ENCODE measurements around the gene CCDC82.

GRCh38 chr11:96413408-96413807, 23.7 kb upstream of the CCDC82 start:
- no peak for TF ChIP-seq CTCF (IDR thresholded peaks at IDR 0.05)
- TF ChIP-seq REST (IDR thresholded peaks at IDR 0.05; ENCODE audit: insufficient read depth in 1 of 2, low read depth in 2 of 2, low read length in 1 of 2): no peak

Data from Panc1 (cell line).